GM23248 (cell line): ENCODE results near the gene COX5B. TPM values are rescaled to one million over a fixed set of nuclear protein-coding genes. Genes with fewer than 3 reads are reported as not detected.

Experiments used
- DNase-seq: peaks from one replicate; pipeline ENCODE4 v3.0.0-alpha.2; 2015
- H2AFZ ChIP-seq: fragments of 200-600 bp; sonication (generic); 2 replicates; pipeline ENCODE4 v1.6.1; 2016; ENCODE audit warnings: antibody characterized with exemption
- H3F3A ChIP-seq: fragments of 200-600 bp; sonication (generic); 2 replicates; pipeline ENCODE4 v1.6.1; 2016; ENCODE audit warnings: mild to moderate bottlenecking, antibody characterized with exemption, mixed run types; ENCODE audit not compliant: insufficient read depth
- H3K27ac ChIP-seq: fragments of 200-600 bp; sonication (generic); 2 replicates; pipeline ENCODE4 v1.5.1; 2016; ENCODE audit warnings: mild to moderate bottlenecking
- H3K27me3 ChIP-seq: fragments of 200-600 bp; sonication (generic); replicated peaks from 2 replicates; pipeline ENCODE4 v1.6.1; 2016; ENCODE audit warnings: mild to moderate bottlenecking; ENCODE audit not compliant: insufficient read depth
- H3K36me3 ChIP-seq: fragments of 200-600 bp; sonication (generic); 2 replicates; pipeline ENCODE4 v1.6.1; 2016; ENCODE audit warnings: low read depth, mild to moderate bottlenecking
- H3K4me1 ChIP-seq: fragments of 200-600 bp; sonication (generic); 2 replicates; pipeline ENCODE4 v1.6.1; 2016; ENCODE audit warnings: mild to moderate bottlenecking; ENCODE audit not compliant: insufficient read depth
- H3K4me2 ChIP-seq: fragments of 200-600 bp; sonication (generic); one replicate; pipeline ENCODE4 v1.6.1; 2016; ENCODE audit warnings: mild to moderate bottlenecking; ENCODE audit not compliant: unreplicated experiment
- H3K4me3 ChIP-seq: fragments of 200-600 bp; sonication (generic); 2 replicates; pipeline ENCODE4 v1.5.1; 2016; ENCODE audit warnings: mild to moderate bottlenecking
- H3K79me2 ChIP-seq: fragments of 200-600 bp; sonication (generic); 2 replicates; pipeline ENCODE4 v1.6.1; 2016; ENCODE audit warnings: mild to moderate bottlenecking; ENCODE audit not compliant: insufficient read depth
- H3K9ac ChIP-seq: fragments of 200-600 bp; sonication (generic); 2 replicates; pipeline ENCODE4 v1.6.1; 2016; ENCODE audit warnings: mild to moderate bottlenecking
- H3K9me2 ChIP-seq: fragments of 200-600 bp; sonication (generic); 2 replicates; pipeline ENCODE4 v1.6.1; 2016; ENCODE audit warnings: mixed run types, mild to moderate bottlenecking, moderate library complexity; ENCODE audit not compliant: insufficient read depth
- H3K9me3 ChIP-seq: fragments of 200-600 bp; sonication (generic); one replicate; pipeline ENCODE4 v1.6.1; 2017; ENCODE audit warnings: low read depth
- H4K20me1 ChIP-seq: fragments of 200-600 bp; sonication (generic); 2 replicates; pipeline ENCODE4 v1.6.0; 2016; ENCODE audit not compliant: insufficient read depth
- EZH2 ChIP-seq: fragments of 200-600 bp; sonication (generic); IDR thresholded peaks from 2 replicates; pipeline ENCODE4 v1.6.1; 2018; ENCODE audit warnings: antibody characterized with exemption, mild to moderate bottlenecking; ENCODE audit not compliant: insufficient read depth, poor library complexity, severe bottlenecking
- EZH2phosphoT487 ChIP-seq: fragments of 200-600 bp; sonication (generic); IDR thresholded peaks from 2 replicates; pipeline ENCODE4 v1.6.1; 2018; ENCODE audit warnings: antibody characterized with exemption, moderate library complexity, mild to moderate bottlenecking, low read depth; ENCODE audit not compliant: insufficient read depth
- WGBS, 2 experiments: methylation state at CpG; one replicate each; pipeline ENCODE4 v1.1.6; 2015 to 2017; ENCODE audit warnings: low lambda C conversion rate in 2 of 2, low coverage in 1 of 2; ENCODE audit errors: missing lambda C conversion rate in 2 of 2; 5-methylcytosine and 5-hydroxymethylcytosine counted together
- in situ Hi-C: fragments of 300-500 bp; cut with MboI; formaldehyde crosslinking; loops from 2 replicates; pipeline ENCODE4 v1.15.0; 2020
- polyA plus RNA-seq: library from polyadenylated mRNA; unstranded; fragments of >200 nt; fragmentation: Nextera tagmentation; extraction: Ambion mirVana; gene quantifications from 2 replicates; pipeline ENCODE4 v1.2.1, GENCODE V29; 2016
- total RNA-seq: library from RNA; depleted of rRNA; stranded (reverse); fragments of >200 nt; shearing (Covaris generic); gene quantifications from 2 replicates; pipeline ENCODE4 v1.2.3, GENCODE V29; 2014

Gene COX5B
- total and polyA plus RNA-seq, 2 experiments from 2014 or later = 211 to 315 TPM

DNA sequence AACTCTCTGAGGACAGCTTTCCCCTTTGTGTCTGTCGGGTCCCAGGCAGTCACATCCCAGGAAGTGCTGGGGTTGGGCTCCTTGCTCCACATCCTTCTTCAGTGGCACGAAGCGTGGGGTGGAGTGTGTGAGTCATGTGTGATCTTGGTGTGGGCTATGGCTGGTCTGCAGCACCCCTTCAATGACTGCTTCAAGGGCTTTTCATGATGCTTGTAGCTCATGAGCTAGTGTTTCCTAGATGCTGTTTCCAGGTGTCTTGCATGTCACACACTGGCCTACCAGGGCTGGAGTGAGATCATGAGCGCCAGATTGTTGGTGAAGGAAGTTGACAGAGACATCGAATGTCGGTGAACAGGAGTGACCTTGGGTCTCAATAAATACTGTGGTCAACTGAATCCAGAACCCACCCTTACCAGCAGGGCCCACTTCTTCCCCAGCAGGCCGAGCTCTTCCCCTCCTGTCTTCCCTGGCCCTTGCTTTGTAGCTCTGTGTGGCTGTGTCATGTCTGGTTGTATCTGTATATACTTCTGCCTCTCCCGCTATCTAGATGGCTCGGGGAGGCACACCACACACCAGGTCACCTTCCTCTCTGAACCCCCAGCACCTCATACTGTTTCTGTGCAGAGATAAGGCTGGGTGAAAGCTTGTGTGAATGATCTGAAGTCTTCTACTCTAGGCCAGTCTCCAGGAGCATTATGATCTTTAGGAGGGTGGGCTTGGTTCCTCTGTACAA lies 27.5 kb downstream of the COX5B start:
- no peak overlapping the region for H3K4me3 ChIP-seq
- H2AFZ ChIP-seq = no peak overlapping the region
- H3K27me3 ChIP-seq = no peaks in the 10 kb centered on the region
- no peaks in the 10 kb centered on the region for H3K79me2 ChIP-seq
- no peaks in the 10 kb centered on the region for H3F3A ChIP-seq
- H3K4me1 ChIP-seq = no peaks in the 10 kb centered on the region
- H4K20me1 ChIP-seq = no peaks in the 10 kb centered on the region
- H3K36me3 ChIP-seq = no peaks in the 10 kb centered on the region
- no peaks in the 10 kb centered on the region for H3K9me2 ChIP-seq
- in situ Hi-C loops = no loop called here
- no peak overlapping the region for H3K4me2 ChIP-seq
- H3K9ac ChIP-seq = no peak overlapping the region
- no peaks in the 10 kb centered on the region for H3K9me3 ChIP-seq
- WGBS, 2 experiments = 95 to 96% methylated on average over 9 of the region's 9 CpGs
- H3K27ac ChIP-seq = no peak overlapping the region
- TF ChIP-seq EZH2phosphoT487 (no peak), EZH2 (no peak)
- DNase-seq = no peak

DNA sequence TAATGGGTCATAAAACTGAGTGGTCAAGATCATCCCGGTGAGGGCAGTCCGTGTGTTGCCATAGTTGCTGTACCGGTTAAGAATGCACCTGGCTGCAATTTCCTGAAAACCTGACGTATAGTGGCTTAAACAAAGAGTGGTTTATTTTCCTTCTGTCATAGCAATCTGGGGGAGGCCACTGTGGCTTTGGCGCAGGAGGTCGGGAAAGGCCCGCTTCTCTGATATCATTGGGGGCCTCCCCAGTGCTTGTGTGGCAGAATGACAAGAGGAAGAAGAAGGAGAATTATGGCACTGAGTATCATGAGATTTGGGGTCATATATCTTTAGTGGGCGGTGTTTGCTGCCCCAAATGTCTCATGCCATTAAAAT lies 28.0 kb downstream of the COX5B start:
- in situ Hi-C loops = no loop called here
- H3K9me2 ChIP-seq = no peaks in the 10 kb centered on the region
- no peaks in the 10 kb centered on the region for H3K79me2 ChIP-seq
- H3F3A ChIP-seq = no peaks in the 10 kb centered on the region
- H2AFZ ChIP-seq = no peak overlapping the region
- no peaks in the 10 kb centered on the region for H3K27me3 ChIP-seq
- no peaks in the 10 kb centered on the region for H4K20me1 ChIP-seq
- 48 to 52% methylated on average over 8 of the region's 8 CpGs for WGBS, 2 experiments
- no peak for DNase-seq
- no peak overlapping the region for H3K27ac ChIP-seq
- H3K9me3 ChIP-seq = no peaks in the 10 kb centered on the region
- no peaks in the 10 kb centered on the region for H3K4me1 ChIP-seq
- H3K9ac ChIP-seq = no peak overlapping the region
- no peak overlapping the region for H3K4me3 ChIP-seq
- TF ChIP-seq EZH2 (no peak), EZH2phosphoT487 (no peak)
- H3K36me3 ChIP-seq = no peaks in the 10 kb centered on the region
- H3K4me2 ChIP-seq = no peak overlapping the region

DNA sequence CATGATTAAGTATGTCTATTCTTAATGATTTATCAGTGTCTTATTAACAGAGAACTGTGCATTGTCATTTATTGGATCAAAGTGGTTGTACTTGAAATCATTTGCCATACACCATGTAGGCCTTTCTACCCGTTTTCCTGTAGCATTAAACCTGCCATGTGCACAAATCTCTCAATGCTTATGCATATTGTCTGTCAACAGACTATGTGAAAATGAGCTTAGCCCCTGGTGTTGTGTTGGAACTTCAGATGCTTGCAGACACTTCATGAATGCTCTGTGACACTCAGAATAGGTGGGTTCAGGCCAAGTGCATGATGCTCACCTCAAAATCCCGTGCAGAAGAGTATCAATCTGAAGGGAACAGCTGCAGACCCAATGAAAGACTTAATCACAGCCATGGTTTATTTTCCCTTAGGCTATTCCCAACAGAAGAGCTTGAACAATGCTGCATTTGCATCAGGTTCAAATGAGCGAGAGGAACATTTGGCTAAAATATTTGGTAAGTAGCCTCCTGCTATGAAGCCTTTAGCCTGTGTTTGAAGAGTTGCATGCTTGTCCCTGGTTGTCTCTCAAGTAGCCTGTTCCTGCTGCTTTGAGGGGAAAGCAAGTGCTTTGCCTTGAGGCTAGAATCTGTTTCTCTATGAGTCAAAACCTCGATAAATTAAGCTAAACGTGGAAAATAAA lies 29.7 kb downstream of the COX5B start:
- H3K27me3 ChIP-seq = no peaks in the 10 kb centered on the region
- no peaks in the 10 kb centered on the region for H3K4me1 ChIP-seq
- no peaks in the 10 kb centered on the region for H3K36me3 ChIP-seq
- no peak overlapping the region for H3K4me2 ChIP-seq
- no peak for DNase-seq
- H2AFZ ChIP-seq = no peak overlapping the region
- no peak overlapping the region for H3K4me3 ChIP-seq
- no peak overlapping the region for H3K27ac ChIP-seq
- H4K20me1 ChIP-seq = no peaks in the 10 kb centered on the region
- H3K79me2 ChIP-seq = no peaks in the 10 kb centered on the region
- no peak overlapping the region for H3K9ac ChIP-seq
- no peak for TF ChIP-seq EZH2phosphoT487
- TF ChIP-seq EZH2 = no peak
- WGBS, 2 experiments = 41 to 50% methylated on average over 5 of the region's 5 CpGs
- in situ Hi-C loops = no loop called here
- H3K9me3 ChIP-seq = no peaks in the 10 kb centered on the region
- no peaks in the 10 kb centered on the region for H3K9me2 ChIP-seq
- no peaks in the 10 kb centered on the region for H3F3A ChIP-seq

DNA sequence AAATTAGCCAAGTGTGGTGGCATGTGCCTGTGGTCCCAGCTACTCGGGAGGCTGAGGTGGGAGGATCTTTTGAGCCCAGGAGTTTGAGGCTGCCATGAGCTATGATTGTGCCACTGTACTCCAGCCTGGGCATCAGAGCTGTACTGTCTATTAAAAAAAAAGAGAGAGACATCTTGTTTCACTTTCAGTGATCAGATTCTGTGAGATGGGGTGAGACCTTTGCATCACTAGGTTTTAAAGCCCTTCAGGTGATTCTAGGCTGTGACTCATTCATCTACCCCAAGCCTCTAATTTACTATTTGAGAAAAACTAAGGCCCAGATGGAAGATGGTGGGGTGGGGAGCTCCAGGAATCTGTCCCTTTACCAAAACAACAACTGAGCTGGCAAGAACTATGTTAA lies 30.8 kb downstream of the COX5B start:
- H3K27ac ChIP-seq = no peak overlapping the region
- no peak for DNase-seq
- H3F3A ChIP-seq = no peaks in the 10 kb centered on the region
- no peaks in the 10 kb centered on the region for H3K79me2 ChIP-seq
- no peaks in the 10 kb centered on the region for H4K20me1 ChIP-seq
- no peak overlapping the region for H3K9ac ChIP-seq
- WGBS, 2 experiments = 69 to 86% methylated on average over 1 of the region's 1 CpG
- H3K4me2 ChIP-seq = no peak overlapping the region
- H3K4me3 ChIP-seq = no peak overlapping the region
- no peaks in the 10 kb centered on the region for H3K9me2 ChIP-seq
- H3K27me3 ChIP-seq = no peaks in the 10 kb centered on the region
- H3K4me1 ChIP-seq = no peaks in the 10 kb centered on the region
- H3K36me3 ChIP-seq = no peaks in the 10 kb centered on the region
- H2AFZ ChIP-seq = no peak overlapping the region
- in situ Hi-C loops = no loop called here
- TF ChIP-seq EZH2phosphoT487 (no peak), EZH2 (no peak)
- H3K9me3 ChIP-seq = no peaks in the 10 kb centered on the region
